H9 (cell line): Measurements from ENCODE around the gene ZMIZ1. TPM values are rescaled to one million over a fixed set of nuclear protein-coding genes. Genes with fewer than 3 reads are reported as not detected.

ENCODE experiments used
- DNase-seq: peaks from one replicate; pipeline ENCODE4 v3.0.0-alpha.2; 2017
- H2AFZ ChIP-seq: one replicate; pipeline ENCODE4 v1.6.1; 2013; ENCODE audit warnings: mild to moderate bottlenecking, low read length, control low read depth, moderate library complexity
- H2AK5ac ChIP-seq: 2 replicates; pipeline ENCODE4 v1.6.1; 2013; ENCODE audit warnings: low read length, control low read depth, mixed read lengths; ENCODE audit not compliant: insufficient read length
- H2BK120ac ChIP-seq: one replicate; pipeline ENCODE4 v1.6.1; 2013; ENCODE audit warnings: low read depth, mild to moderate bottlenecking, low read length, control low read depth, inconsistent platforms; ENCODE audit not compliant: poor library complexity, severe bottlenecking
- H2BK12ac ChIP-seq: 2 replicates; pipeline ENCODE4 v1.6.1; 2013; ENCODE audit warnings: low read length, control low read depth, mixed read lengths, low read depth; ENCODE audit not compliant: insufficient read length
- H2BK15ac ChIP-seq: 2 replicates; pipeline ENCODE4 v1.6.1; 2013; ENCODE audit warnings: low read depth, low read length, control low read depth
- H2BK20ac ChIP-seq: one replicate; pipeline ENCODE4 v1.6.1; 2013; ENCODE audit warnings: low read depth, mild to moderate bottlenecking, low read length, control low read depth, inconsistent platforms; ENCODE audit not compliant: poor library complexity, severe bottlenecking
- H2BK5ac ChIP-seq: 2 replicates; pipeline ENCODE4 v1.6.1; 2013; ENCODE audit warnings: low read length, control low read depth, mixed read lengths; ENCODE audit not compliant: insufficient read length
- H3K14ac ChIP-seq: 2 replicates; pipeline ENCODE4 v1.6.1; 2013; ENCODE audit warnings: low read length, control low read depth; ENCODE audit not compliant: insufficient read depth
- H3K18ac ChIP-seq: 2 replicates; pipeline ENCODE4 v1.6.1; 2013; ENCODE audit warnings: low read depth, mild to moderate bottlenecking, mixed read lengths, low read length, control low read depth; ENCODE audit not compliant: insufficient read length
- H3K23ac ChIP-seq: 2 replicates; pipeline ENCODE4 v1.6.1; 2013; ENCODE audit warnings: low read length, control low read depth, mixed read lengths, low read depth; ENCODE audit not compliant: insufficient read length
- H3K23me2 ChIP-seq: 2 replicates; pipeline ENCODE4 v1.6.1; 2013; ENCODE audit warnings: low read depth, mild to moderate bottlenecking, mixed read lengths, low read length, control low read depth; ENCODE audit not compliant: insufficient read length, poor library complexity, severe bottlenecking
- H3K27ac ChIP-seq: 2 replicates; pipeline ENCODE4 v1.5.1; 2013; ENCODE audit warnings: low read length, control low read depth, mixed read lengths, low read depth; ENCODE audit not compliant: insufficient read length
- H3K27me3 ChIP-seq: 2 replicates; pipeline ENCODE4 v1.6.1; 2013; ENCODE audit warnings: low read length, control low read depth, inconsistent platforms; ENCODE audit not compliant: insufficient read depth
- H3K4ac ChIP-seq: 2 replicates; pipeline ENCODE4 v1.6.1; 2013; ENCODE audit warnings: low read depth, mild to moderate bottlenecking, control low read depth, inconsistent platforms, low read length, moderate library complexity
- H3K4me1 ChIP-seq: 2 replicates; pipeline ENCODE4 v1.6.1; 2013; ENCODE audit warnings: low read length, control low read depth, inconsistent platforms; ENCODE audit not compliant: insufficient read depth
- H3K4me2 ChIP-seq: 2 replicates; pipeline ENCODE4 v1.6.1; 2013; ENCODE audit warnings: low read length, control low read depth, mixed read lengths; ENCODE audit not compliant: insufficient read length, insufficient read depth
- H3K56ac ChIP-seq: 2 replicates; pipeline ENCODE4 v1.6.1; 2013; ENCODE audit warnings: low read depth, mild to moderate bottlenecking, mixed read lengths, low read length, control low read depth; ENCODE audit not compliant: insufficient read length
- H3K79me1 ChIP-seq: 2 replicates; pipeline ENCODE4 v1.6.1; 2013; ENCODE audit warnings: low read depth, mild to moderate bottlenecking, moderate library complexity, low read length, control low read depth, inconsistent platforms; ENCODE audit not compliant: insufficient read depth, poor library complexity, severe bottlenecking
- H3K79me2 ChIP-seq: 2 replicates; pipeline ENCODE4 v1.6.1; 2013; ENCODE audit warnings: low read length, control low read depth, inconsistent platforms; ENCODE audit not compliant: insufficient read depth
- H3K9ac ChIP-seq: 2 replicates; pipeline ENCODE4 v1.6.1; 2013; ENCODE audit warnings: low read length, control low read depth, mixed read lengths; ENCODE audit not compliant: insufficient read length; ENCODE audit errors: extremely low read depth
- H3K9me3 ChIP-seq: one replicate; pipeline ENCODE4 v1.6.1; 2013; ENCODE audit warnings: low read depth, low read length, inconsistent platforms; ENCODE audit not compliant: control insufficient read depth
- H3T11ph ChIP-seq: one replicate; pipeline ENCODE4 v1.6.1; 2013; ENCODE audit warnings: mild to moderate bottlenecking, low read length, control low read depth, inconsistent platforms
- H4K20me1 ChIP-seq: one replicate; pipeline ENCODE4 v1.6.1; 2013; ENCODE audit not compliant: control insufficient read depth, insufficient read length, insufficient read depth
- H4K5ac ChIP-seq: 2 replicates; pipeline ENCODE4 v1.6.1; 2013; ENCODE audit warnings: low read depth, mild to moderate bottlenecking, mixed read lengths, low read length, control low read depth; ENCODE audit not compliant: insufficient read length
- H4K8ac ChIP-seq: replicated peaks from 2 replicates; pipeline ENCODE4 v1.6.1; 2013; ENCODE audit warnings: low read length, control low read depth, mixed read lengths, low read depth; ENCODE audit not compliant: insufficient read length
- H4K91ac ChIP-seq: 2 replicates; pipeline ENCODE4 v1.6.1; 2013; ENCODE audit warnings: low read depth, mild to moderate bottlenecking, moderate library complexity, mixed read lengths, low read length, control low read depth; ENCODE audit not compliant: insufficient read length
- H3K27ac Mint-ChIP-seq, 3 experiments: 2 replicates in 2 of 3; 3 replicates in 1 of 3; pipeline ENCODE4 v1.8.0; 2020 to 2021; ENCODE audit warnings: mixed read lengths in 3 of 3, mild to moderate bottlenecking in 1 of 3, moderate library complexity in 1 of 3
- H3K27me3 Mint-ChIP-seq: 2 replicates; pipeline ENCODE4 v1.8.0; 2021; ENCODE audit warnings: low read depth, mild to moderate bottlenecking, moderate library complexity, mixed read lengths
- H3K36me3 Mint-ChIP-seq, 3 experiments: 2 replicates in 2 of 3; 3 replicates in 1 of 3; pipeline ENCODE4 v1.8.0; 2020 to 2021; ENCODE audit warnings: low read depth in 3 of 3, mixed read lengths in 3 of 3; ENCODE audit not compliant: insufficient read depth in 1 of 3
- H3K4me1 Mint-ChIP-seq, 2 experiments: 2 replicates each; pipeline ENCODE4 v1.8.0; 2020; ENCODE audit warnings: mixed read lengths in 2 of 2
- H3K4me3 Mint-ChIP-seq, 2 experiments: 2 replicates in 1 of 2; 3 replicates in 1 of 2; pipeline ENCODE4 v1.8.0; 2020 to 2021; ENCODE audit warnings: mild to moderate bottlenecking in 2 of 2, mixed read lengths in 2 of 2, moderate library complexity in 1 of 2
- H3K9me3 Mint-ChIP-seq, 2 experiments: 2 replicates in 1 of 2; 3 replicates in 1 of 2; pipeline ENCODE4 v1.8.0; 2020; ENCODE audit warnings: mild to moderate bottlenecking in 2 of 2, mixed read lengths in 2 of 2, moderate library complexity in 1 of 2
- WGBS: extraction: QIAGEN DNeasy Blood & Tissue Kit; methylation state at CpG from one replicate; pipeline ENCODE4 v1.1.7; 2013; ENCODE audit warnings: missing lambda C conversion rate, low lambda C conversion rate, mixed read lengths; ENCODE audit not compliant: insufficient read length; ENCODE audit errors: extremely low coverage; 5-methylcytosine and 5-hydroxymethylcytosine counted together
- total RNA-seq: library from RNA; stranded (reverse); gene quantifications from 2 replicates; pipeline ENCODE4 v1.2.1, GENCODE V29; 2021
- TF ChIP-seq, protein P1 (sequence below): fragments of 200-600 bp; sonication (generic); conservative IDR thresholded peaks from 3 replicates; pipeline ENCODE4 v1.8.0; 2021; ENCODE audit warnings: antibody characterized with exemption, mild to moderate bottlenecking

ZMIZ1 gene
- total RNA-seq, 1 experiment from 2014 or later: 36.9 TPM

DNA sequence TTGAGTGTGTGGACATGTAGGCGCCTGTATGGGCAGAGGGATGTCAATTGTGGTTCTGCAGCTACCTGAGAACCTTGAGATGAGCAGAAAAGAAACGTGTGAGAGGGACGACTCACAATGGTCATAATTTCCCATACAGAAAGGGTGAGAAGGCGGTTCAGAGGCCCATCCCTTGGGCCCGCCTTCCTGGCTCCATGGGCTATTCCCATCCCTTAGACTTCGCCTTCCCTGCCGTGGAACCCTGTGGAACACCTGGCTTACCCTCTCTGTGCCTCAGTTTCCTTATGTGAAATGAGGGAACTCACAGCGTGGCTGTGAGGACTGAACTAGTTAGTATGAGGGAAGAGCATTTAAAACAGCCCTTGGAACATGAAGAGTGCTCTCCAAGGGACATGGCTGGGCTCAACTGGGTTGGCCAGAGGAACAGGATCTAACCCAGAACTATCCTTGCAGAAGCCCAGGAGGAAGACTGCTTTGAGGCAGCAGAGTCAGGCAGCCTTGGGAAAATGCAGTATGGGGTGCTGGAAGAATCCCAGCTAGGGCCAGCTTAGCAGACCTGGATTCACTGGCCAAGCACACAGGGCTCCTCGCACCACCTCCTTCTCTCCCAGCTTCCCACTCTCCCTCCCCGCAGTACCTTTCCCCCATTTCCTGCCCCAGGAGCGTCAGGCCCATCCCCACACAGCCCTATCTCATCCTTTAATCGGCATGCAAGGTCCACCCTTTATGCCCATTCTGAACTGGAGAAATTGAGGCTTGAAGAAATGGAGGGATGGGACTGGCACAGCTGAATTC, 11.1 kb upstream of the ZMIZ1 start:
- WGBS: no CpG with 5 or more reads among the region's 12 CpGs
- no peaks in the 10 kb centered on the region for H3K36me3 Mint-ChIP-seq

More for the DNA sequence above, 11.1 kb upstream of the ZMIZ1 start:
- Mint-ChIP-seq H3K4me3 (no peak overlapping the region), H3K9me3 (no peaks in the 10 kb centered on the region; a peak in 2 of 5 replicates), H3K27ac (no peak overlapping the region), H3K4me1 (peaks cover 16 to 30% of the 10 kb centered on the region in 2 experiments), H3K27me3 (peaks cover 58% of the 10 kb centered on the region)
- Histone ChIP-seq H3K14ac (no peak overlapping the region), H2BK12ac (no peak overlapping the region), H2BK120ac (no peak overlapping the region), H2AK5ac (no peak overlapping the region), H3K23ac (no peak overlapping the region), H3K9me3 (no peaks in the 10 kb centered on the region), H3K27me3 (no peaks in the 10 kb centered on the region; the same call in 1 of the 2 replicates), H4K91ac (no peak overlapping the region), H2BK5ac (no peak overlapping the region), H3K4ac (no peak overlapping the region), H3K4me2 (no peak overlapping the region), H4K8ac (no peak overlapping the region), H3K27ac (no peak overlapping the region), H2AFZ (no peak overlapping the region), H2BK15ac (no peak overlapping the region), H3K79me2 (no peaks in the 10 kb centered on the region), H3K18ac (no peak overlapping the region), H4K5ac (no peak overlapping the region), H3T11ph (no peak overlapping the region), H3K23me2 (no peaks in the 10 kb centered on the region), H2BK20ac (no peak overlapping the region), H3K56ac (no peak overlapping the region), H4K20me1 (peaks cover 2% of the 10 kb centered on the region), H3K79me1 (no peaks in the 10 kb centered on the region), H3K4me1 (peaks cover 8% of the 10 kb centered on the region; the same call in 1 of the 2 replicates), H3K9ac (no peak overlapping the region)
- TF ChIP-seq, protein P1, sequence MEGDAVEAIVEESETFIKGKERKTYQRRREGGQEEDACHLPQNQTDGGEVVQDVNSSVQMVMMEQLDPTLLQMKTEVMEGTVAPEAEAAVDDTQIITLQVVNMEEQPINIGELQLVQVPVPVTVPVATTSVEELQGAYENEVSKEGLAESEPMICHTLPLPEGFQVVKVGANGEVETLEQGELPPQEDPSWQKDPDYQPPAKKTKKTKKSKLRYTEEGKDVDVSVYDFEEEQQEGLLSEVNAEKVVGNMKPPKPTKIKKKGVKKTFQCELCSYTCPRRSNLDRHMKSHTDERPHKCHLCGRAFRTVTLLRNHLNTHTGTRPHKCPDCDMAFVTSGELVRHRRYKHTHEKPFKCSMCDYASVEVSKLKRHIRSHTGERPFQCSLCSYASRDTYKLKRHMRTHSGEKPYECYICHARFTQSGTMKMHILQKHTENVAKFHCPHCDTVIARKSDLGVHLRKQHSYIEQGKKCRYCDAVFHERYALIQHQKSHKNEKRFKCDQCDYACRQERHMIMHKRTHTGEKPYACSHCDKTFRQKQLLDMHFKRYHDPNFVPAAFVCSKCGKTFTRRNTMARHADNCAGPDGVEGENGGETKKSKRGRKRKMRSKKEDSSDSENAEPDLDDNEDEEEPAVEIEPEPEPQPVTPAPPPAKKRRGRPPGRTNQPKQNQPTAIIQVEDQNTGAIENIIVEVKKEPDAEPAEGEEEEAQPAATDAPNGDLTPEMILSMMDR: no peak
- DNase-seq: no peak
